Heart left ventricle (tissue), 16 donors: ENCODE measurements around the gene SLK. TPM values are rescaled to one million over a fixed set of nuclear protein-coding genes. Genes with fewer than 3 reads are reported as not detected.

ENCODE experiments used
- ATAC-seq, 4 donors: fragments of 200-7000 bp; cut with Tn5 transposase; one replicate each; pipeline ENCODE4 v1.9.1; 2020 to 2022; ENCODE audit warnings: moderate library complexity in 4 of 4, mild to moderate bottlenecking in 3 of 4, moderate number of reproducible peaks in 1 of 4
- DNase-seq, 5 donors: peaks; one replicate each; pipeline ENCODE4 v3.0.0-alpha.2; 2020
- H3K27ac ChIP-seq, 12 donors: fragments of 200-600 bp; sonication (generic) in 4 of 12; one replicate each; pipeline versions ENCODE4 v1.5.0 to v1.8.0; 2016 to 2022; ENCODE audit warnings: mild to moderate bottlenecking in 2 of 12
- H3K27me3 ChIP-seq, 9 donors: fragments of 200-600 bp; sonication (generic) in 2 of 9; one replicate each; pipeline versions ENCODE4 v1.5.1 to v1.8.0; 2016 to 2022; ENCODE audit warnings: mild to moderate bottlenecking in 3 of 9
- H3K36me3 ChIP-seq, 9 donors: fragments of 200-600 bp; sonication (generic) in 2 of 9; one replicate each; pipeline versions ENCODE4 v1.5.0 to v1.8.0; 2018 to 2022; ENCODE audit warnings: mild to moderate bottlenecking in 2 of 9
- H3K4me1 ChIP-seq, 12 donors: fragments of 200-600 bp; sonication (generic) in 4 of 12; one replicate each; pipeline versions ENCODE4 v1.5.0 to v1.8.0; 2016 to 2022; ENCODE audit warnings: mild to moderate bottlenecking in 3 of 12
- H3K4me3 ChIP-seq, 12 donors: fragments of 200-600 bp; sonication (generic) in 4 of 12; one replicate each; pipeline versions ENCODE4 v1.5.0 to v1.8.0; 2017 to 2022; ENCODE audit warnings: mild to moderate bottlenecking in 9 of 12, moderate library complexity in 4 of 12
- H3K9me3 ChIP-seq, 12 donors: fragments of 200-600 bp; sonication (generic) in 4 of 12; one replicate each; pipeline versions ENCODE4 v1.5.0 to v1.8.0; 2016 to 2022; ENCODE audit warnings: mild to moderate bottlenecking in 1 of 12
- CTCF ChIP-seq, 12 donors: fragments of 200-600 bp; sonication (generic) in 4 of 12; IDR thresholded peaks; one replicate each; pipeline versions ENCODE4 v1.5.0 to v1.8.0; 2018 to 2022; ENCODE audit warnings: antibody characterized with exemption in 12 of 12, mild to moderate bottlenecking in 5 of 12
- POLR2A ChIP-seq, 2 donors: fragments of 450-650 bp; IDR thresholded peaks; one replicate each; pipeline ENCODE4 v1.6.1; 2017; ENCODE audit warnings: antibody characterized with exemption in 2 of 2, mild to moderate bottlenecking in 2 of 2, moderate library complexity in 2 of 2
- WGBS, 4 donors: extraction: QIAGEN DNeasy Blood & Tissue Kit in 2 of 4; methylation state at CpG; one replicate each; pipeline versions ENCODE4 v1.1.5 to v1.1.7; 2013 to 2018; 5-methylcytosine and 5-hydroxymethylcytosine counted together
- intact Hi-C, 10 donors: fragments of 100-400 bp; cut with DNase I; formaldehyde crosslinking; loops; one replicate each; pipeline versions ENCODE4 v1.11.1 to v1.14.2; 2022
- polyA plus RNA-seq, 2 donors: library from polyadenylated mRNA; stranded (reverse); fragments of 200-250 nt; gene quantifications; one replicate each; pipeline ENCODE4 v1.2.3, GENCODE V29; 2013
- total RNA-seq, 9 donors: library from RNA; depleted of rRNA in 2 of 9; stranded (reverse); fragments of >200 nt in 2 of 9; fragmentation: NEBNext Ultra II Directional in 3 of 9; extraction: Animal tissue kit (Norgen Biotek cat#: 25700) in 3 of 9; gene quantifications; one replicate each; pipeline versions ENCODE4 v1.1.0 to v1.2.4, GENCODE V29; 2016 to 2023
- donor health status: ischemic (EF 13 %, LVEDD 7.1; RV severe dilation, severe dysfunction).
- donor health status: healthy with polysubstance abuse.
- donor health status: DM: no; HTN: yes; CAD: no.
- donor health status: DM: no; HTN: no; CAD: no.
- donor health status: ischemic (EF 25% LVEDD 6.9; RV normal size, moderate dysfunction).
- donor health status: ischemic (EF 25% LVEDD 5.7; RV mildly dilated, moderate dysfunction).
- donor health status: healthy.
- donor health status: DM: yes; HTN: yes; CAD: no.
- donor health status: ischemic (EF 35%, LVEDD 5.7; RV mildly dilated, moderate dysfunction).
- donor health status: nonischemic (EF 11% LVEDD 7.7; RV severe dilation, severe dysfunction).
- donor health status: DM: yes; HTN: yes; CAD: no.
- donor health status: PGD.
- donor health status: ischemic (EF 29% LVEDD 5.4; RV normal size, mild dysfunction).
- donor health status: nonischemic (EF 23%, LVEDD 6.1; RV moderate dilation, normal function).

The SLK gene
- total and polyA plus RNA-seq, 11 donors, result 10.0 to 57.8 (median 45.2) TPM

DNA sequence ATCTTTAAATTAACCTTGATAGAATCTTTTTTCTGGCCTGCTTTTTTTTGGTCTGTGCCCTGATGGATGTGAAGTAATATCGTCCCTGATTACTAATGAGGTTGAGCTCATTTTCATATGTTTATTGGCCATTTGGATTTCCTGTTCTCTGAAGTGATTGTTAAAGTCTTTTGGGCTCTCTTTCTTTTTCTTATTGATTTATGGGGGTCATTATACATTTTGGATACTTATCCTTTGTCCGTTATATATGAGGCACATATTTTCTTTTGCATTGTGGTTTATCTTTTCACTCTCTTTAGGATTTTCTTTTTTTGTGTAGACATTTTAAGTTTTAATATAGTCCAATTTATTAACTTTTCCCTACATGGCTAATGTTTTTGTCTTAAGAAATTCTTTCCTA, 12.6 kb downstream of the SLK start:
- TF ChIP-seq CTCF (IDR thresholded peaks at IDR 0.05) (no peak), POLR2A (IDR thresholded peaks at IDR 0.05) (no peak)
- H3K36me3 ChIP-seq, result no peaks in the 10 kb centered on the region
- no peak for DNase-seq
- intact Hi-C loops, result no loop called here
- H3K4me1 ChIP-seq, result peaks cover 0 to 59% (median 23%) of the 10 kb centered on the region in 12 donors
- H3K9me3 ChIP-seq, result no peaks in the 10 kb centered on the region
- WGBS, 4 donors, result 73 to 88% (median 81%) methylated on average over 2 of the region's 2 CpGs
- no peak overlapping the region for H3K27ac ChIP-seq
- ATAC-seq, result no peak
- H3K27me3 ChIP-seq, result no peaks in the 10 kb centered on the region
- no peak overlapping the region for H3K4me3 ChIP-seq

DNA sequence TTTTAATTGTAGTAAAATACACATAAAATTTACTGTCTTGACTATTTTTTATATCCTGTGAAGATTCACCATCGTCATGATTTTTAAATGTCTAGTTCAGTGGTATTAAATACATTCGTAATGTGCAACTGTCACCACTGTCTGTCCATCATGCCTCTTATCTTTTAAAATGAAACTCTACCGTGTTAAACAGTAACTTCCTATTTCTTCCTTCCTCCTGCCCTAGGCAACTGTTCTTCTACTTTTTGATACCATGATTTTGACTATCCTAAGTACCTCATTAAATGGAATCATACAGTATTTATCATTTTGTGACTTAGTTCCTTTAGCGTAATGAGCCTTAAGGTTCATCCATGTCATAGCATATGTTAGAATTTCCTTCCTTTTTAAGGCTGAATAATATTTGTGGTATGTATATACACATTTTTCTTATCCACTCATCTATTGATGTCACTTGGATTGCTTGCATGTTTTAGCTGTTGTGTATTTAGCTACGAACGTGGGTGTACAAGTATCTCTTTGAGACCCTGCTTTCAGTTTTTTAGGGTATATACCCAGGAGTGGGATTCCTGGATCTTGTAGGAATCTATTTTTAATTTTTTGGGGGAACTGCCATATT, 13.5 kb downstream of the SLK start:
- no peak for ATAC-seq
- Histone ChIP-seq H3K27ac (no peak overlapping the region), H3K9me3 (no peaks in the 10 kb centered on the region), H3K27me3 (no peaks in the 10 kb centered on the region), H3K36me3 (no peaks in the 10 kb centered on the region), H3K4me3 (no peak overlapping the region), H3K4me1 (peaks cover 0 to 67% (median 23%) of the 10 kb centered on the region in 12 donors)
- TF ChIP-seq CTCF (IDR thresholded peaks at IDR 0.05) (no peak), POLR2A (IDR thresholded peaks at IDR 0.05) (no peak)
- intact Hi-C loops, result loop anchor here in 3 of 10 donors (5.0 kb wide), 2 partner anchors 88 to 93 kb away; no protein-coding TSS in a partner anchor
- 75 to 79% (median 75%) methylated on average over 6 of the region's 6 CpGs for WGBS, 4 donors
- DNase-seq, result no peak

GRCh38 chr10:103982639-103983038, 15.7 kb downstream of the SLK start:
- intact Hi-C loops, result loop anchor here in 3 of 10 donors (5.0 kb wide), 2 partner anchors 90 to 95 kb away; no protein-coding TSS in a partner anchor
- no peak for TF ChIP-seq POLR2A (IDR thresholded peaks at IDR 0.05)
- TF ChIP-seq CTCF (IDR thresholded peaks at IDR 0.05), result peak in 6 of 12 donors; percentile 6 to 44 (median 28)
- H3K4me1 ChIP-seq, result peaks cover 0 to 59% (median 26%) of the 10 kb centered on the region in 12 donors
- peak in 1 of 5 donors; percentile 16 for DNase-seq
- no peak overlapping the region for H3K4me3 ChIP-seq
- peak overlapping the region in 1 of 12 donors; percentile 70 for H3K27ac ChIP-seq
- no peaks in the 10 kb centered on the region for H3K36me3 ChIP-seq
- no peaks in the 10 kb centered on the region for H3K27me3 ChIP-seq
- WGBS, 4 donors, result 86 to 89% (median 87%) methylated on average over 4 of the region's 4 CpGs
- peak in 3 of 4 donors; percentile 61 to 71 (median 66) for ATAC-seq
- no peaks in the 10 kb centered on the region for H3K9me3 ChIP-seq

GRCh38 chr10:103983367-103983911, 16.5 kb downstream of the SLK start:
- Histone ChIP-seq H3K4me1 (peaks cover 0 to 64% (median 31%) of the 10 kb centered on the region in 12 donors), H3K9me3 (no peaks in the 10 kb centered on the region), H3K27ac (peak overlapping the region in 2 of 12 donors; percentile 20 to 70), H3K36me3 (no peaks in the 10 kb centered on the region), H3K27me3 (no peaks in the 10 kb centered on the region), H3K4me3 (no peak overlapping the region)
- intact Hi-C loops, result loop anchor here in 3 of 10 donors (5.0 kb wide), 2 partner anchors 91 to 96 kb away; no protein-coding TSS in a partner anchor
- 35 to 43% (median 40%) methylated on average over 4 of the region's 4 CpGs for WGBS, 4 donors
- no peak for TF ChIP-seq POLR2A (IDR thresholded peaks at IDR 0.05)
- TF ChIP-seq CTCF (IDR thresholded peaks at IDR 0.05), result no peak
- ATAC-seq (peak in 1 of 4 donors; percentile 23), DNase-seq (no peak)
